H1 (cell line): Measurements from ENCODE around the gene SERTAD2.

Source experiments
- CREB1 ChIP-seq: IDR thresholded peaks from 2 replicates; pipeline ENCODE4 v1.6.1; 2012; ENCODE audit warnings: inconsistent platforms
- CTCF ChIP-seq, 3 experiments: IDR thresholded peaks; 1 replicate in 2 of 3; 2 replicates in 1 of 3; pipeline versions ENCODE4 v1.5.1 to v1.6.1; 2011; ENCODE audit warnings: low read length in 3 of 3, mild to moderate bottlenecking in 3 of 3, inconsistent platforms in 2 of 3, low read depth in 1 of 3, moderate library complexity in 1 of 3; ENCODE audit not compliant: insufficient read depth in 1 of 3; ENCODE audit errors: control extremely low read depth in 1 of 3
- EP300 ChIP-seq, 2 experiments: IDR thresholded peaks; 1 replicate in 1 of 2; 2 replicates in 1 of 2; pipeline ENCODE4 v1.6.1; 2011 to 2012; ENCODE audit warnings: low read depth in 2 of 2, low read length in 2 of 2, mild to moderate bottlenecking in 2 of 2, borderline replicate concordance in 1 of 2, inconsistent platforms in 1 of 2, moderate library complexity in 1 of 2
- EZH2 ChIP-seq: fragments of 200-600 bp; sonication (generic); IDR thresholded peaks from 2 replicates; pipeline ENCODE4 v1.7.1; 2012; ENCODE audit warnings: low read depth, mild to moderate bottlenecking, moderate library complexity, low read length, inconsistent platforms; ENCODE audit not compliant: severe bottlenecking
- POLR2A ChIP-seq, 2 experiments: IDR thresholded peaks; 1 replicate in 1 of 2; 2 replicates in 1 of 2; pipeline ENCODE4 v1.6.1; 2011; ENCODE audit warnings: low read depth in 2 of 2, low read length in 2 of 2, mild to moderate bottlenecking in 2 of 2; ENCODE audit errors: control extremely low read depth in 1 of 2
- RNF2 ChIP-seq: fragments of 200-900, 300-1000 bp; sonication (generic); IDR thresholded peaks from 2 replicates; pipeline ENCODE4 v1.7.1; 2016; ENCODE audit warnings: borderline replicate concordance, low read depth, mild to moderate bottlenecking, antibody characterized with exemption, low read length; ENCODE audit not compliant: poor library complexity, severe bottlenecking; ENCODE audit errors: missing control alignments
- SIN3A ChIP-seq, 2 experiments: IDR thresholded peaks in 1 of 2; conservative IDR thresholded peaks in 1 of 2; 2 replicates each; pipeline ENCODE4 v1.6.1; 2011 to 2012; ENCODE audit warnings: low read length in 2 of 2, improper control_type of control experiment in 1 of 2, low read depth in 1 of 2, mild to moderate bottlenecking in 1 of 2
- SIX5 ChIP-seq: IDR thresholded peaks from 2 replicates; pipeline ENCODE4 v1.6.1; 2011; ENCODE audit warnings: mild to moderate bottlenecking, low read depth, low read length
- SP2 ChIP-seq: IDR thresholded peaks from 2 replicates; pipeline ENCODE4 v1.6.1; 2012; ENCODE audit warnings: mild to moderate bottlenecking, low read length, inconsistent platforms
- SUZ12 ChIP-seq: fragments of 200-600 bp; sonication (generic); IDR thresholded peaks from 2 replicates; pipeline ENCODE4 v1.6.1; 2012; ENCODE audit warnings: mild to moderate bottlenecking, inconsistent platforms, low read length, moderate library complexity, mixed read lengths
- TEAD4 ChIP-seq: IDR thresholded peaks from 2 replicates; pipeline ENCODE4 v1.6.1; 2012; ENCODE audit warnings: low read depth, low read length, inconsistent platforms, mixed read lengths
- YY1 ChIP-seq: IDR thresholded peaks from 2 replicates; pipeline ENCODE4 v1.6.1; 2011; ENCODE audit warnings: low read depth, mild to moderate bottlenecking, low read length

GRCh38 chr2:64659252-64659651, 5.5 kb upstream of the SERTAD2 start:
- TF ChIP-seq EZH2 (no peak), CTCF (IDR thresholded peaks at IDR 0.05; ENCODE audit: control extremely low read depth in 1 of 3, insufficient read depth in 1 of 3, low read depth in 1 of 3, low read length in 3 of 3) (no peak), YY1 (no peak), EP300 (IDR thresholded peaks at IDR 0.05; ENCODE audit: borderline replicate concordance in 1 of 2, low read depth in 2 of 2, low read length in 2 of 2) (no peak), TEAD4 (no peak), POLR2A (IDR thresholded peaks at IDR 0.05; ENCODE audit: control extremely low read depth in 1 of 2, low read depth in 2 of 2, low read length in 2 of 2) (no peak), CREB1 (no peak), SP2 (no peak), SIN3A (conservative IDR thresholded peaks at IDR 0.05 in 1 of 2, IDR thresholded peaks at IDR 0.05 in 1 of 2; ENCODE audit: low read depth in 1 of 2, low read length in 2 of 2) (no peak), RNF2 (no peak), SIX5 (no peak), SUZ12 (no peak)
